SH-SY5Y (cell line): ENCODE results near the gene RECK.

Experiments
- GATA2 ChIP-seq: IDR thresholded peaks from 2 replicates; pipeline ENCODE4 v1.6.1; 2011; ENCODE audit warnings: mild to moderate bottlenecking, low read depth, low read length
- GATA3 ChIP-seq: IDR thresholded peaks from 2 replicates; pipeline ENCODE4 v1.6.1; 2011; ENCODE audit warnings: low read depth, mild to moderate bottlenecking, low read length, moderate library complexity

- TF ChIP-seq GATA2 (no peak), GATA3 (no peak)
Measured at GRCh38 chr9:36136272-36136893, 99.7 kb downstream of the RECK start, which contains the start of gene GLIPR2.
